Measurements from ENCODE around the gene PAK4. TPM values are rescaled to one million over a fixed set of nuclear protein-coding genes. Genes with fewer than 3 reads are reported as not detected.
A peak's percentile ranks its signal among the peaks of the same experiment; 100 is the strongest.

The PAK4 gene
- total and polyA plus RNA-seq, 9 of the 15 experiments (the other 6 are each of a cell fraction or from before 2014, with no cell fraction given), result 0.21 to 33.5 (median 5.8) TPM

DNA sequence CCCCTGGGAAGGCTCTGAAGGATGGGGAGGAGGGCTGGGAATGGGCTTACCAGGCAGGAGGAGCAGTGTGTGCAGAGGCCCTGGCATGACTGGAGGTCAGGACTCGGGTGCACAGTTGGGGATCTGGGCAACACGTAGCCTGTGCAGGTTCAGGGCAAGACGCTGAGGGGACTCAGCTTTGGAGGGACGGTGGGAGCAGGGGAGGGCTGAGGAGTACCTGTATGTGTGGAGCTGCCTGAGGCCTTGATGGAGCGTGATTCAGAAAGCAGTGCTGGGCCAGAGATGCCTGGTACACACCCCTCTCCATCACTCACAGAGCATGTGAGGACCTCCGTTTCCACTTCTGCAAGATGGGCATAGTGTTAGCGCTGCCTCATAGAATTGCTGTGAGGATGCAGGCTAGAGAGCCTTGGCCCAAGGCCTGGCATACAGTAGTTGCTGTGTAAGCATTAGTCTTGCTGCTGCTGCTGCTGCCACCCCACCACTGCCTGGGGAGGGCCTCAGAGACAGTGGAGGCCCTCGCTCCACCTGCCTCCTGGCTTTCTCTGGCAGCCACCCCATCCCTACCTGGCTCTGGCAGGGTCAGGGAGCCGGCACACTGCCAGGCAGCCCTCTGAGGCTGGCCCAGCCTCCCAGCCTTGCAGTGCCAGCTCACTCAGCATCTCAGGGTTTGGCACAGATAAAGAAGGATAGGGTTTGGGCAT is 2.4 kb downstream of the PAK4 start:
- Histone ChIP-seq H3K36me3 (ENCODE audit: control insufficient read depth, insufficient read depth, low read length) (peaks cover 3% of the 10 kb centered on the region; the same call in 1 of the 3 replicates), H3K9me1 (ENCODE audit: control insufficient read depth, insufficient read depth, low read length) (peaks cover 14% of the 10 kb centered on the region), H2AFZ (ENCODE audit: low read depth, low read length) (no peak overlapping the region), H3K9ac (ENCODE audit: insufficient read depth in 1 of 2, low read depth in 2 of 2, low read length in 2 of 2) (peak overlapping the region in 1 of 2 experiments; percentile 87; a peak in 2 of 4 replicates), H4K20me1 (replicated peaks; ENCODE audit: control insufficient read depth, insufficient read depth, low read length) (peaks cover 42% of the 10 kb centered on the region), H3K4me2 (ENCODE audit: insufficient read depth, low read length) (no peak overlapping the region), H3K4me1 (replicated peaks in 1 of 2; ENCODE audit: control insufficient read depth in 2 of 2, insufficient read depth in 2 of 2, low read length in 2 of 2) (peaks cover 10 to 49% of the 10 kb centered on the region in 2 experiments), H3K27me3 (ENCODE audit: control insufficient read depth in 2 of 2, insufficient read depth in 2 of 2, low read length in 2 of 2) (no peaks in the 10 kb centered on the region), H3K9me3 (replicated peaks; ENCODE audit: control insufficient read depth, insufficient read depth, low read depth, low read length) (no peaks in the 10 kb centered on the region), H3K27ac (ENCODE audit: extremely low read depth, low read depth, low read length) (no peak overlapping the region), H3K79me2 (ENCODE audit: control insufficient read depth, insufficient read depth, low read length) (peaks cover 66% of the 10 kb centered on the region), H3K4me3 (no peak overlapping the region)
- ChIA-PET POLR2A (interaction anchor here (0.6 to 1.4 kb wide), 4 partner anchors 11 to 287 kb away, joined by 3 to 5 read pairs (median 4); partner anchors contain the start of genes MED29 and PAF1), CTCF (ENCODE audit: low intra/inter-chr PET ratio) (no interaction called here)
- DNase-seq (ENCODE audit: extremely low read depth in 1 of 4, low spot score in 3 of 4) (peak in 1 of 4 experiments; percentile 4), FAIRE-seq (no peak), ATAC-seq (no peak)
- in situ Hi-C loops (cut with MboI), result no loop called here
- BruUV-seq (replicated peaks), result no TSS peak
- intact Hi-C loops (cut with micrococcal nuclease), result no loop called here
- 83% methylated on average over 8 of the region's 9 CpGs for WGBS (ENCODE audit: insufficient coverage, low coverage, missing lambda C conversion rate)
- no peak for TF ChIP-seq BRD9 (IDR thresholded peaks at IDR 0.05; ENCODE audit: low read depth, partially characterized antibody)
- TF ChIP-seq ZNF57 (CRISPR knock-in tag; IDR thresholded peaks at IDR 0.05), result no peak
- TF ChIP-seq ZNF316 (IDR thresholded peaks at IDR 0.05), result no peak
- TF ChIP-seq XRCC3 (IDR thresholded peaks at IDR 0.05), result no peak

DNA sequence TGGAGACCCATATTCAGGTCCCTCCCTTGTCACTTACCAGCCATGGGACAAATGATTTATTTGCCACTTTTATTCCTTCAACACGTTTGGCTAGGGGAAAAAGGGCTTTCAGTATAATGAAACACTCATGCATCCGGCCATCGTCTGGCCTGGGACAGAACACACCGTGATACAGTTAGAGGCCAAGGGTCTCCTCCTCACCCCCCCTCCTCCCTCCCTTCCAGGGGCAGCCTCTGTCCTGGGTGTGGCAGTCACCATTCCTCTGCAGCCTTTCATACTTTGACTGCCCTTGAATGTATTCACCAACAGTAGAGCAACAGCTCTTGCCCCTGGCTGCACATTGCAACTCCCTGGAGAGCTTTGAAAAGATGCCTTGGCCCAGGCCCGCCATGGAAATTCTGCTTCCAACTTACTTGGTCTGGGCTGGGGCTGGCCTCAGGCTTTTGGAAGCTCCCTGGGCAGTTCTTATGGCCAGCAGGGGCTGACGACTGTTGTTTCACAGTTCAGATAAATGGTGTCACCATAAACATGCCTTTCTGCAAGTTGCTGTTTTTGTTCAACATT is 3.0 kb downstream of the PAK4 start:
- Histone ChIP-seq H3K9ac (ENCODE audit: insufficient read depth in 1 of 2, low read depth in 2 of 2, low read length in 2 of 2) (peak overlapping the region in 1 of 2 experiments; percentile 50; a peak in 1 of 4 replicates), H3K4me3 (no peak overlapping the region), H3K4me2 (ENCODE audit: insufficient read depth, low read length) (no peak overlapping the region), H3K4me1 (replicated peaks in 1 of 2; ENCODE audit: control insufficient read depth in 2 of 2, insufficient read depth in 2 of 2, low read length in 2 of 2) (peaks cover 17 to 55% of the 10 kb centered on the region in 2 experiments), H2AFZ (ENCODE audit: low read depth, low read length) (no peak overlapping the region), H4K20me1 (replicated peaks; ENCODE audit: control insufficient read depth, insufficient read depth, low read length) (peaks cover 48% of the 10 kb centered on the region), H3K36me3 (ENCODE audit: control insufficient read depth, insufficient read depth, low read length) (peaks cover 3% of the 10 kb centered on the region; the same call in 1 of the 3 replicates), H3K9me1 (ENCODE audit: control insufficient read depth, insufficient read depth, low read length) (peaks cover 14% of the 10 kb centered on the region), H3K79me2 (ENCODE audit: control insufficient read depth, insufficient read depth, low read length) (peaks cover 72% of the 10 kb centered on the region), H3K27ac (ENCODE audit: extremely low read depth, low read depth, low read length) (no peak overlapping the region), H3K9me3 (replicated peaks; ENCODE audit: control insufficient read depth, insufficient read depth, low read depth, low read length) (no peaks in the 10 kb centered on the region), H3K27me3 (ENCODE audit: control insufficient read depth in 2 of 2, insufficient read depth in 2 of 2, low read length in 2 of 2) (no peaks in the 10 kb centered on the region)
- ChIA-PET CTCF (ENCODE audit: low intra/inter-chr PET ratio) (no interaction called here), POLR2A (interaction anchor here (0.5 to 1.4 kb wide), 6 partner anchors 10 to 724 kb away, joined by 3 to 5 read pairs (median 4); partner anchors contain the start of genes MED29 and PAF1)
- peak in 1 of 4 experiments; percentile 4 for DNase-seq (ENCODE audit: extremely low read depth in 1 of 4, low spot score in 3 of 4)
- TF ChIP-seq ZNF24 (IDR thresholded peaks at IDR 0.05), result no peak
- 59% methylated on average over 6 of the region's 6 CpGs for WGBS (ENCODE audit: insufficient coverage, low coverage, missing lambda C conversion rate)
- no peak for FAIRE-seq
- BruUV-seq (replicated peaks), result no TSS peak
- ATAC-seq, result no peak
- in situ Hi-C loops (cut with MboI), result no loop called here
- intact Hi-C loops (cut with micrococcal nuclease), result no loop called here
